WTC11 (cell line): ENCODE data around the gene THSD7B. TPM values are rescaled to one million over a fixed set of nuclear protein-coding genes. Genes with fewer than 3 reads are reported as not detected.

Source experiments
- ATAC-seq: fragments of 200-7000 bp; cut with Tn5 transposase; 2 replicates; pipeline ENCODE4 v1.10.0; 2021; ENCODE audit warnings: mild to moderate bottlenecking, moderate library complexity
- CTCF ChIA-PET: fragments of 300-600 bp; sonication (Branson Sonifier 250); formaldehyde crosslinking; loops from one replicate; lab custom pipeline; 2021; ENCODE audit warnings: antibody characterized with exemption; lab: Charles Lee
- POLR2A ChIA-PET: fragments of 350-600 bp; sonication (Branson Sonifier 250); formaldehyde crosslinking; loops from one replicate; lab custom pipeline; 2021; ENCODE audit warnings: antibody characterized with exemption; lab: Charles Lee
- DNase-seq: peaks from one replicate; pipeline ENCODE4 v3.0.0; 2021; ENCODE audit warnings: low spot score
- H3K27ac Mint-ChIP-seq: 2 replicates; pipeline ENCODE4 v1.8.0; 2021; ENCODE audit warnings: mixed read lengths
- H3K27me3 Mint-ChIP-seq: 2 replicates; pipeline ENCODE4 v1.8.0; 2021; ENCODE audit warnings: low read depth, mild to moderate bottlenecking, moderate library complexity, mixed read lengths
- H3K36me3 Mint-ChIP-seq: 2 replicates; pipeline ENCODE4 v1.8.0; 2021; ENCODE audit warnings: mixed read lengths
- H3K4me1 Mint-ChIP-seq: 2 replicates; pipeline ENCODE4 v1.8.0; 2022; ENCODE audit warnings: mixed read lengths
- H3K4me3 Mint-ChIP-seq: 2 replicates; pipeline ENCODE4 v1.8.0; 2021; ENCODE audit warnings: mild to moderate bottlenecking, moderate library complexity, mixed read lengths
- H3K9me3 Mint-ChIP-seq: 2 replicates; pipeline ENCODE4 v1.8.0; 2021; ENCODE audit warnings: mixed read lengths
- ATF3 ChIP-seq: sonication (generic); formaldehyde crosslinking; conservative IDR thresholded peaks from 2 replicates; pipeline ENCODE4 v1.8.1; 2022; ENCODE audit warnings: mild to moderate bottlenecking, missing genetic modification reagents
- EMX1 ChIP-seq: fragments of 250-450 bp; sonication (Bioruptor Pico); IDR thresholded peaks from 2 replicates; pipeline ENCODE4 v1.8.0; 2021; ENCODE audit warnings: mild to moderate bottlenecking
- ETV6 ChIP-seq: sonication (generic); formaldehyde crosslinking; IDR thresholded peaks from 2 replicates; pipeline ENCODE4 v1.8.1; 2022; ENCODE audit warnings: mild to moderate bottlenecking, missing genetic modification reagents
- FOXP1 ChIP-seq: sonication (generic); formaldehyde crosslinking; IDR thresholded peaks from 2 replicates; pipeline ENCODE4 v1.8.0; 2022; ENCODE audit warnings: missing genetic modification reagents, mild to moderate bottlenecking, moderate library complexity, borderline replicate concordance
- GABPB1 ChIP-seq: sonication (generic); formaldehyde crosslinking; IDR thresholded peaks from 2 replicates; pipeline ENCODE4 v1.8.1; 2023; ENCODE audit warnings: mild to moderate bottlenecking, missing genetic modification reagents
- IRF2 ChIP-seq: sonication (generic); formaldehyde crosslinking; IDR thresholded peaks from 2 replicates; pipeline ENCODE4 v1.8.0; 2022; ENCODE audit warnings: low read depth, missing genetic modification reagents, borderline replicate concordance
- PRDM15 ChIP-seq: sonication (generic); formaldehyde crosslinking; IDR thresholded peaks from 2 replicates; pipeline ENCODE4 v1.8.0; 2022; ENCODE audit warnings: missing genetic modification reagents
- SMAD3 ChIP-seq: sonication (generic); formaldehyde crosslinking; IDR thresholded peaks from 2 replicates; pipeline ENCODE4 v1.8.0; 2022; ENCODE audit warnings: missing genetic modification reagents, mild to moderate bottlenecking, borderline replicate concordance
- SMAD4 ChIP-seq: sonication (generic); formaldehyde crosslinking; IDR thresholded peaks from 2 replicates; pipeline ENCODE4 v1.8.0; 2022; ENCODE audit warnings: mild to moderate bottlenecking, missing genetic modification reagents
- SOX15 ChIP-seq: fragments of 250-450 bp; sonication (Bioruptor Pico); IDR thresholded peaks from 2 replicates; pipeline ENCODE4 v1.9.0; 2021; ENCODE audit warnings: mild to moderate bottlenecking
- TP53 ChIP-seq: sonication (generic); formaldehyde crosslinking; IDR thresholded peaks from 2 replicates; pipeline ENCODE4 v1.8.1; 2023; ENCODE audit warnings: mild to moderate bottlenecking, missing genetic modification reagents
- USF2 ChIP-seq: sonication (generic); formaldehyde crosslinking; IDR thresholded peaks from 2 replicates; pipeline ENCODE4 v1.8.1; 2023; ENCODE audit warnings: mild to moderate bottlenecking, missing genetic modification reagents, moderate library complexity
- ZNF219 ChIP-seq: sonication (generic); formaldehyde crosslinking; IDR thresholded peaks from 2 replicates; pipeline ENCODE4 v1.8.0; 2023; ENCODE audit warnings: missing genetic modification reagents, mild to moderate bottlenecking, borderline replicate concordance
- ZNF232 ChIP-seq: sonication (generic); formaldehyde crosslinking; IDR thresholded peaks from 2 replicates; pipeline ENCODE4 v1.8.0; 2022; ENCODE audit warnings: mild to moderate bottlenecking, missing genetic modification reagents
- ZNF263 ChIP-seq: sonication (generic); formaldehyde crosslinking; IDR thresholded peaks from 2 replicates; pipeline ENCODE4 v1.8.1; 2022; ENCODE audit warnings: low read depth, mild to moderate bottlenecking, moderate library complexity, missing genetic modification reagents
- ZNF671 ChIP-seq: fragments of 250-450 bp; sonication (Bioruptor Pico); IDR thresholded peaks from 2 replicates; pipeline ENCODE4 v1.8.0; 2021; ENCODE audit warnings: mild to moderate bottlenecking
- total RNA-seq: library from RNA; stranded (reverse); gene quantifications from 3 replicates; pipeline ENCODE4 v1.2.3, GENCODE V29; 2021
- TF ChIP-seq, protein P1 (sequence below): sonication (generic); formaldehyde crosslinking; IDR thresholded peaks from 2 replicates; pipeline ENCODE4 v1.8.0; 2023; ENCODE audit warnings: mild to moderate bottlenecking, missing genetic modification reagents
- TF ChIP-seq, protein P2 (sequence below): sonication (generic); formaldehyde crosslinking; IDR thresholded peaks from 2 replicates; pipeline ENCODE4 v1.8.0; 2023; ENCODE audit warnings: missing genetic modification reagents
- TF ChIP-seq, protein P3 (sequence below): sonication (generic); formaldehyde crosslinking; IDR thresholded peaks from 2 replicates; pipeline ENCODE4 v1.8.1; 2022; ENCODE audit warnings: missing genetic modification reagents, borderline replicate concordance

THSD7B gene
- total RNA-seq, 1 experiment from 2014 or later, result 2.9 TPM

- TF ChIP-seq IRF2 (CRISPR knock-in tag) (no peak), ZNF219 (CRISPR knock-in tag) (no peak), GABPB1 (no peak), TP53 (CRISPR knock-in tag) (no peak), SOX15 (no peak), ZNF232 (CRISPR knock-in tag) (no peak)
- TF ChIP-seq, protein P1, sequence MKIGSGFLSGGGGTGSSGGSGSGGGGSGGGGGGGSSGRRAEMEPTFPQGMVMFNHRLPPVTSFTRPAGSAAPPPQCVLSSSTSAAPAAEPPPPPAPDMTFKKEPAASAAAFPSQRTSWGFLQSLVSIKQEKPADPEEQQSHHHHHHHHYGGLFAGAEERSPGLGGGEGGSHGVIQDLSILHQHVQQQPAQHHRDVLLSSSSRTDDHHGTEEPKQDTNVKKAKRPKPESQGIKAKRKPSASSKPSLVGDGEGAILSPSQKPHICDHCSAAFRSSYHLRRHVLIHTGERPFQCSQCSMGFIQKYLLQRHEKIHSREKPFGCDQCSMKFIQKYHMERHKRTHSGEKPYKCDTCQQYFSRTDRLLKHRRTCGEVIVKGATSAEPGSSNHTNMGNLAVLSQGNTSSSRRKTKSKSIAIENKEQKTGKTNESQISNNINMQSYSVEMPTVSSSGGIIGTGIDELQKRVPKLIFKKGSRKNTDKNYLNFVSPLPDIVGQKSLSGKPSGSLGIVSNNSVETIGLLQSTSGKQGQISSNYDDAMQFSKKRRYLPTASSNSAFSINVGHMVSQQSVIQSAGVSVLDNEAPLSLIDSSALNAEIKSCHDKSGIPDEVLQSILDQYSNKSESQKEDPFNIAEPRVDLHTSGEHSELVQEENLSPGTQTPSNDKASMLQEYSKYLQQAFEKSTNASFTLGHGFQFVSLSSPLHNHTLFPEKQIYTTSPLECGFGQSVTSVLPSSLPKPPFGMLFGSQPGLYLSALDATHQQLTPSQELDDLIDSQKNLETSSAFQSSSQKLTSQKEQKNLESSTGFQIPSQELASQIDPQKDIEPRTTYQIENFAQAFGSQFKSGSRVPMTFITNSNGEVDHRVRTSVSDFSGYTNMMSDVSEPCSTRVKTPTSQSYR (CRISPR knock-in tag), result no peak
- TF ChIP-seq, protein P2, sequence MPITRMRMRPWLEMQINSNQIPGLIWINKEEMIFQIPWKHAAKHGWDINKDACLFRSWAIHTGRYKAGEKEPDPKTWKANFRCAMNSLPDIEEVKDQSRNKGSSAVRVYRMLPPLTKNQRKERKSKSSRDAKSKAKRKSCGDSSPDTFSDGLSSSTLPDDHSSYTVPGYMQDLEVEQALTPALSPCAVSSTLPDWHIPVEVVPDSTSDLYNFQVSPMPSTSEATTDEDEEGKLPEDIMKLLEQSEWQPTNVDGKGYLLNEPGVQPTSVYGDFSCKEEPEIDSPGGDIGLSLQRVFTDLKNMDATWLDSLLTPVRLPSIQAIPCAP, result no peak
- TF ChIP-seq, all 79 proteins: peak for 0
These were observed 237.6 kb downstream of the THSD7B start (continued) for GRCh38 chr2:137002896-137003295.

DNA sequence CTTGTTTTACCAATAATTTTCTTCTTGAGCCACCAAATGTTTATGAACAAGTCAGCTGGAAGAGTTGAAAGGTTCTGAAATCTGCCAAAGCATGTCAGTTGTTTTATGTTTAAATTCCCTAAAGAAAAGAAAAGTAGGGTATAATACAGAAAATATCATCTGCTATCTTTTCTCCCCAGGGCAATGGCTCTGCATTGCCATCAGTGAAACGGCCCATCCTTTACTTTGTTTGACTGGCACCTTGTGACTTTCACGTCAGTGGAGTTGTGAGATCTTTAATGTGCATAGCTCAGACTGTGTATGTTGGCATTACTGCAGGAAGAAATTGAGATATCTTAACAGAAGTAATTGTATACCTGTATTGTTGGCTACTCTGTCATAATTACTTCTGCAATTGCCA, 239.9 kb downstream of the THSD7B start:
- ATAC-seq (no peak), DNase-seq (no peak)
- ChIA-PET CTCF (no interaction called here), POLR2A (no interaction called here)
- Mint-ChIP-seq H3K4me1 (no peaks in the 10 kb centered on the region), H3K36me3 (no peaks in the 10 kb centered on the region), H3K27ac (no peak overlapping the region), H3K4me3 (no peak overlapping the region), H3K9me3 (no peaks in the 10 kb centered on the region), H3K27me3 (no peaks in the 10 kb centered on the region)
- TF ChIP-seq ETV6 (CRISPR knock-in tag) (no peak), ATF3 (CRISPR knock-in tag) (no peak), USF2 (CRISPR knock-in tag) (no peak), EMX1 (CRISPR knock-in tag) (no peak), SMAD3 (CRISPR knock-in tag) (no peak), ZNF671 (CRISPR knock-in tag) (no peak), SMAD4 (CRISPR knock-in tag) (no peak), ZNF263 (CRISPR knock-in tag) (no peak), PRDM15 (CRISPR knock-in tag) (no peak), FOXP1 (CRISPR knock-in tag) (no peak)
- TF ChIP-seq, protein P3, sequence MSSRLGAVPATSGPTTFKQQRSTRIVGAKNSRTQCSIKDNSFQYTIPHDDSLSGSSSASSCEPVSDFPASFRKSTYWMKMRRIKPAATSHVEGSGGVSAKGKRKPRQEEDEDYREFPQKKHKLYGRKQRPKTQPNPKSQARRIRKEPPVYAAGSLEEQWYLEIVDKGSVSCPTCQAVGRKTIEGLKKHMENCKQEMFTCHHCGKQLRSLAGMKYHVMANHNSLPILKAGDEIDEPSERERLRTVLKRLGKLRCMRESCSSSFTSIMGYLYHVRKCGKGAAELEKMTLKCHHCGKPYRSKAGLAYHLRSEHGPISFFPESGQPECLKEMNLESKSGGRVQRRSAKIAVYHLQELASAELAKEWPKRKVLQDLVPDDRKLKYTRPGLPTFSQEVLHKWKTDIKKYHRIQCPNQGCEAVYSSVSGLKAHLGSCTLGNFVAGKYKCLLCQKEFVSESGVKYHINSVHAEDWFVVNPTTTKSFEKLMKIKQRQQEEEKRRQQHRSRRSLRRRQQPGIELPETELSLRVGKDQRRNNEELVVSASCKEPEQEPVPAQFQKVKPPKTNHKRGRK, result no peak
